Femur (tissue), 1 donor: ENCODE data around the gene CAMTA1.

Experiments
- DNase-seq: peaks from one replicate; pipeline ENCODE4 v3.0.0-alpha.2; 2017

CAMTA1 gene

DNA sequence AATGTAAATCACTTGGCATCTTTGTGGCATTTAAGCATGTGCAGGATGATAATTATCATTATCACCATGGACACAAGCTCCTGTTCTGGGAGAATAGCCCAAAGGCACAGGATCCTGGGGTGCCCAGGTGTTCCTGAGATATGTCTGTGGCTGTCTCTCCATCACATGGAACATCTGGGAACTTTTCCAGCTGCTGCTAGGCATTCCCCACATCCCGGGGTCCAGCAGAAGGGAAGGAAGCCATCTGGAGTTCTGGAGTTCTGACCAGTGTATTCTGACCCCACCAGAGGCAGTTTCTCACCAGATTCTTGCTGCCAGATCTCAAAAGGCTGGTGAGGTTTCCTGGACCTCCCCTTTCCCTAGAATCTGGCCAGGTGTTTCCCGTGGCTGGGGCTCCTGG lies 726.1 kb downstream of the CAMTA1 start:
- no peak for DNase-seq

DNA sequence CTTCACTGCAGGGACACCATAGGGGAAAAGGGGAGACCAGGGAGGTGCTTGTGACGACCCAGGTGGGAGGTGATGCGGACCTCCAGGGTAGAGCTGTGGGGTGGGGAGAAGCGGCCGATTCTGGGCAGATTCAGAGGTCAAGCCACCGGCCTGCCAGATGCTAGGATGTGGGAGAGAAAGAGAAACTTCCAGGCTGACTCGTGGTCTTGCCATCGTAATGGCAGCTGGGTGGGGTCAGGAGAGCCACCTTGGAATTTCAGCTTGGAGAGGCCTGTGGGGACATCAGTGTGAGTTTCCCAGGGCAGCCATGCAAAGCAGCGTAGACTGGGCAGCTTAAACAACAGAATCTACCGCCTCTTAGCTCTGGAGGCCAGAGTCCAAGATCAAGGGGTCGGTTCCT lies 727.8 kb downstream of the CAMTA1 start:
- DNase-seq = no peak

DNA sequence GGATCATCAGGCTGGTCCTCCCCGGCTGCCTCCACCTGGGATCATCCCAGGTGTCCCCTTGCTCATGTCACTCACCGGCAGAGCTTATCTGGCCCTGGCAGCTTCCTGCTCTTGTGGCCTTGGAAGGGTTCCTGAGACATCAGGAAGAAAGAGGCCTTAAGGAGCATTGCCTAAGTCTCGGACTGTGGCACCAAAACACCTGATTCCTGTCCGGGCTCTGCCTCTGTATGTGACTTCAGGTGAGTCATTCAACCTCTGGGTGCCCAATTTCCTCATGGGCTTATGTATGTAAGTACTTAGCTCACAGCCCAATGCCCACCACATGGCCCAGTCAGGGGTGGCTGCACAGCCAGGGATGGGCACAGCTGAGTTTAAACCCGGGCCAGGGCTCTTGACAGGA lies 729.9 kb downstream of the CAMTA1 start:
- DNase-seq = no peak

DNA sequence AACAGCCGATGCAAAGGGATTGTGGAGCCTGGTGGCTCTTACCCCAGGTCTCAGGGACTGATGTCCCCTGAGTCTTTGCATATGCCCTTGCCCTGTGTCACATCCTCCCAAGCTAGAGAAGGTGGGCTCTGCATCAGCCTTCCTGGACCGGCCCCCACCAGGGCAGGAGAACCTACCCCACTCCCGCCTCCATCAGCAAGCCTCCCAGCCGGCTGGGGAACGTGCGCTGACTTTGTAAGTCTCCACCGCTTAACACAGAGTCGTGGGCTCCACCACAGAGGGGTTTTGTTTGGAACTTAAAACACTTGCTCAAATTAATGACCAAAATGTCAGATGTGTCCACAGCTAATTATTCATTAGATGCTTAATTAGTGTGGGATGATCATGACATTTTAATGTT lies 730.6 kb downstream of the CAMTA1 start:
- no peak for DNase-seq

DNA sequence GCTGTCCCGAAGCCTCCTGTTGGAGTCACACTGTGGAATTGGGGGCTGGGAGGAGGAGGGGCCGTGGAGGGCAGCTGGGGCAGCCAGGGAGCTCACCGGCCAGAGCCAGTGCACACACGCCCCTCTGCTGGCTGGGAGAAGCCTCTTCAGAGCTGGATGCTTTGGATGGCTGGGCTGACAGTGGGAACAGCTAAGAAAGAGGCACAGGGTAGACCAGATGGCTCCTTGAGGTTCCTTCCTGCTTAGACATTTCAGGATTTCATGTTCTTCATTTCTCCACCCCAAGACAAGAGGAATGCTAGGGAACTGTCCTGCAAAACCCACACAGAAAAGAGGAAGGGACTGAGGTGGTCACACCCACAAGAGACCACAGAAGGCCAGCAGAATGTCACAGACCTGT lies 731.1 kb downstream of the CAMTA1 start:
- no peak for DNase-seq

DNA sequence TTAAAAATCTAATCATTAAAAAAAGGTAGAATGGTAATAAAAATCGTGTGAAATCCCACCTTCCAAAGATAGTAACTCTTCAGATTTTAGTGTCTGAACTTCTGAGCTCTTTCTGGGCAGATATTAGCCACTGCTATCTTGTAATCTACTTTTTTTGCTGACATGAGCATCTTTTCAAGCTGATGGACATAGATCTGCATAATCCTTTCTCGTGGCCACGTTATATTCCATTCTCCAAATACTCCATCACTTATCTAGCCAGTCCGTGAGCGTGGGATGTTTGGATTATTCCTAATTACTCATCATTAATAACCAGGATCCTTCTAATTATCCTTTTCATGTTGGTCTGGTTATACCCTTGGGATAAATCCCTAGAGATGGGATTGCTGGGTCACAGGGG lies 731.7 kb downstream of the CAMTA1 start:
- DNase-seq = no peak

DNA sequence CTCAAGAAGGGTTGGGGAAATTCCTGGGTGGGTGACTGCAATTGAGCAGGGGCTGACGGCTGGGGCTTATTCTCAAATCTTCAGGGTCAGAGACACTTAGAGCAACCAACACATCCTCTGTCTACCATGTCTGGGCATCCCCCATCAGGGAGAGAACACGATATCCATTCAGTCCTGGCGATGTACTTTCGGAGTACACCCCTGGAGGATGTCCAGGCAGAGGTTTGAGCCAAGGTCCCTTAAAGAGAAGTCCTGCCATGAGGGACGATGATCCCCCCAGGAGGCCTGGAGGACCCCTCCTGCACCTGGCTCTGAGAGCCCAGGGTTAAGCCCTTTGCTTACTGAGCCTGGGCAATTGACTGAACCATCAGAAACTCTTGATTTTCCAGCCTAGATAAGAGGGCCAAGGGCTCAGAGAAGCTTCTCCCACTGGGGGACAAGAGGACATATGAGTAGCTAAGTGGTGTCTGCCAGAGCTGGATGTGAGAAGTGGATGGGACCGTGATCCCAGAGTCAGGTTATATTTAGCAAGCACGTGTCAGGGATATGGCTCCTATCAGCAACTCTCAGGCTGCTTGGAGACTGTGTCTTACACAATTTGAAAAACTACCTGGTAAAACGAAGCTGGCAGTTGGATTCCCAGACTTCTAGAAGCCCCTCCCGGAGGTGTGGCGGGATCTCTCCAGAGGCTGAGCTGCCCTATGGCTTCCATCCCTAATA lies 732.5 kb downstream of the CAMTA1 start:
- no peak for DNase-seq

DNA sequence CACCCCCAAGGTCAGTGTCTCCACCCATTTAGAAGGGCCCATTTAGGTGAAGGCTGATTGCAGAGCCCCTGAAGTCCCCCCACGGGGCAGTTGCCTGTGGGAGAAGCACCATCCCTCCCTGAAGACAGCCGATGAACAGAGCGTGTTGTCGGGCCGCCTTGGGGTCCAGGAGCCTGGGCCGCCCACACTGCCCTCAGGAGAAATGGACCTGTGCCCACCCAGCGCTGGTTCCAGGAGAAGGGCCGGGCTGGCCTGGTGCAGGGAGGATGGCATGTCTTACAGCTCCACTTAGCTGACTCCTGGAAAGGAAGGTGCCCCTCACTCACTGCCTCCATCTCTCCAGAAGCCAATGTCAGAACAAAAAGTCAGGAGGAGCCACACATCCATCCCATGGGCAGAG lies 733.2 kb downstream of the CAMTA1 start:
- DNase-seq = no peak

DNA sequence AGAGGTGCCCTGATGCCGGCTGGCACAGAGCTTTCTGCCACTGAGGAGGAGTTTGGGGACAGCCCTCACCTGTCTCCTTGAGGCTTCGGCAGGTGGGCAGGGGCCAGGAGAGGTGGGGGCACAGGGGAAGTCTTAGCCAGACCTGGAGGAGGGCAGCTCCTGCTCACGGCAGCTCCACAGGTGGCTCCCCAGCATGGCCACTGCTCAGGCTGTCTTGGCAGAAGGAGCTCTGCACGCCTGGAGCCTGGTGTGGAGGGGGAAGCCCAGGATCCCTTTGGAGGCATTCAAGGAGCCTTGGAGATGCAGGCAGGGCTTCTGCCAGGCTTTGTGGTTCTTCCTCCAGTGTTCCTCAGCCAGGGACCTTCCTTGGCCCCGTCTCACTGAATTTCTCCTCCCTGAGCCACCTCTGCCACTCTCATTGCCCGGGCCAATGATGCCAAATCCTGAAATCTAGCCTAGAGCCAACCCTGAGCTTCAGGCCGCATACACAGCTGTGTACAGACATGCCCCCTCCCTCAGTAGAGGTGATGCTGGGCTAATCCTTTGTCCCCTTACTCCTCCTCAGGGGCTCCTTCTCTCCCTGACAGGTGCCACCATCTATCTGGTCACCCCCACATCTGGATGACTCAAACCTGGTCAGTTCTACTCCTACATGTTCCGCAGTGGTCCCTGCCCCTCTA lies 734.1 kb downstream of the CAMTA1 start:
- DNase-seq = no peak

DNA sequence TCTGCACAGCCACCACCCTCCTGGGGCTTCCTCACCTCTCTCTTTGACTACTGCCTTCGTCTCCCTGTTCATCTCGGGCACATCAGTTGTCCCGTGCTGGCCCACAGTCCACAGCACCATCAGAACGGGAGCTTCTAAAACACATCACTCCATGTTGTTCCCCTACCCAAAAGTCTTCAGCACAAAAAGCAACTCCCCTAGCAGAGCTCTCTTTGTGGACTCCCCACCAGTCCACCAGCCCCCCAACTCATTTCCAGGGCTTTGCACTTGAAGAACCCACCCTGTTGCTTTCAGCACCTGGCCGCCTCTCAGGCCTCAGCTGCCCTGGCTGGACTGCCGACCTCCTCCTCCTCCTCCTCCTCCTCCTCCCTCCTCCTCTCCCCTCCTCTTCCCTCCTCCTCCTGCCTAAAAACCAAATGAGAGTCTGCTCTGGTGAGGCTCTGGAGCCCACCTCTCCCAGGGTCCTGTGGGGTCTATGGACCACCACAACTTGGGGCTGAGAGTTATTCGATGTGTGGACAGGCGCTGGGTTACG lies 734.7 kb downstream of the CAMTA1 start:
- no peak for DNase-seq

DNA sequence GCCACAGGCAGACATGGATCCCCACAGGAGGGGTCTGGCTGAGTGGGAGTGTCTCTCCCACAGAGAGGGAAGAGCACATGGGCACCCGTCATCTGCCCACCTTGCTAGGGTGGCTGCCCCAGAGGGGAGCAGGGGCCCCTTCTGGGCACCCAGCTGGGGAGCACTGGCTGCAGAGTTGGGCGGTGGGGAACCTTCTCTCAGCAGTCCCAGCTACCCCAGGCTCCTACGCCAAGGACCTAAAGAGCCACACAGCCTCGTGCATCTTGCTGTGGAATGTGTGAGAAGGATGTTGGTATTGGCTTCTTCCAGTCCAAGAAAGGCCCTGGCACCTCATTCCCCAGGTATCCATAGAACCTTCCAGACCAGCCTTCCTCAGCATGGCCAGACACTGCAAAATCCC lies 735.2 kb downstream of the CAMTA1 start:
- no peak for DNase-seq

DNA sequence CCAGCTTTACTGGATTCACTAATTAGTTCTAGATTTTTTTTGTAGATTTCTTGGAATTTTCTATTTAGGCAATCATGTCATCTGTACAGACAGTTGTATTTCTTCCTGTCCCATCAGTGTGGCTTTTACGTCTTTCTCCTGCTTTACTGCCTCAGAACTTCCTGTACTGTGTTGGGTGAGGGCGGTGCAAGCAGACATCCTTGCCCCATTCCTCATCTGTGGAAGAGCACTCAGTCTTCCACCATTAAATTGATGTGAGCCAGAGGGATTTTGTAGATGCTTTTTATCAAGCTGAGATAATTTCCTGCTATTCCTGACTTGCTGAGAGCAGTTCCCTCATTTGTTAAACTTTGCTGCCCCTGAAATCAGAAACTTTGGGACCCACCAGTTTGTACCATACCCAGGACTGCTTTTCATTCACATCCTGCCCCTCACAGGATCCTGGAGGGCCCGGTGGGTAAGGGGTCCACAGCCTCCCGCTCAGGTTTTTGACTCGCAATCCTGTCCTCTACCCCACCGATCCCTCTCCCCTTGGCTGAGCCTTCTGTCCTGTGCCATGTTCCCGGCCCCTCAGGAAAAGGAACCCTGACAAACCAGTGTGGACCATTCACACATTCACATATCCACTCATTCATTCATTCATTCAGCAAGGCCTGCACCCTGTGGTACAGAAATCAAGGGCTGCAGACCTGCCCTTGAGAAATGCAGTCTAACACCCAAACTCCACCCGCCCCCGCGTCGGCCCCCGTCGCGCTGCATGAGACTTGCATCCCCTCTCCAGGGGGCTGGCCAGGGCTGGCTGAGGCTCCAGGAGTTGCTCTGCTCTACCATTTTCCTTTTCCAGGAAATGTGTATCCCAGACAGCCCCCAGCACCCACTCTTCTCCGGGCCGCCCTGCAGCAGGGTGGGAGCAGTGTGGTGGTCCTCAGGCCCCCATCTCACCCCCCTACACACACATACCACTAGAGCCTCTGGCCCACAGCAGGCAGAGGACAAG lies 739.4 kb downstream of the CAMTA1 start:
- no peak for DNase-seq

DNA sequence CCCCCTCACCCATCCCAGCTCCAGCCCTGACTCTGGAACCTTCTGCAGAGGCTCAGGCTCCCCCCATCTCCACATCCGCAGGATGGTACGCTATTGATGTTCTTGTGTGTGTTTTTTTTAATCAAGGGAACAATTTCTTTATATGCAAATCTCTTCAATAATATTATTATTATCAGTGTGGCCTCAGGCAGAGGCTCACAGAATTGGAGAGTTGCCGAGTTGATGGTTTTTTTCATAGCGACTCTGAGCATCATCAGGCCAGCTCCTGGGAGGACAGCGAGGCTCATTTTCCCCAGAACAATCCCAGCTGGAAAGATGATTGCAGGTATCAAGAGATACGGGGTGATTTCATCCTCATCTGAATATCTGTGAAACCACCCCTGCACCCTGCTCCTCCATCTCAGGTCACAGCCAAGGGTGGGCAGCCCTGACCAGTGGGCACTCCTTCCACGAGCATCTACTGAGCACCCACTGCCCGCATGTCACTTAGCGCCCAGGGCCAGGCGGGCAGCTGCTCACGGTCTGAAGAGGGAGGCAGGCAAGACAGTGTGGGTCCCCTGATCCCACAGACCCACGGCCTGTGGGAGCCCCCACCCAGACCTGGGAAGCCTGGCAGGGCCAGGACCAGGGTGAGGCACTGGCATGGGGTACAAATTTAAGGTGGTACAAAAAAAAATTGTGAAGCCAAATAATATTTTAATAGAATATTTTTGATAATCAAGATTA lies 740.2 kb downstream of the CAMTA1 start:
- DNase-seq = no peak

DNA sequence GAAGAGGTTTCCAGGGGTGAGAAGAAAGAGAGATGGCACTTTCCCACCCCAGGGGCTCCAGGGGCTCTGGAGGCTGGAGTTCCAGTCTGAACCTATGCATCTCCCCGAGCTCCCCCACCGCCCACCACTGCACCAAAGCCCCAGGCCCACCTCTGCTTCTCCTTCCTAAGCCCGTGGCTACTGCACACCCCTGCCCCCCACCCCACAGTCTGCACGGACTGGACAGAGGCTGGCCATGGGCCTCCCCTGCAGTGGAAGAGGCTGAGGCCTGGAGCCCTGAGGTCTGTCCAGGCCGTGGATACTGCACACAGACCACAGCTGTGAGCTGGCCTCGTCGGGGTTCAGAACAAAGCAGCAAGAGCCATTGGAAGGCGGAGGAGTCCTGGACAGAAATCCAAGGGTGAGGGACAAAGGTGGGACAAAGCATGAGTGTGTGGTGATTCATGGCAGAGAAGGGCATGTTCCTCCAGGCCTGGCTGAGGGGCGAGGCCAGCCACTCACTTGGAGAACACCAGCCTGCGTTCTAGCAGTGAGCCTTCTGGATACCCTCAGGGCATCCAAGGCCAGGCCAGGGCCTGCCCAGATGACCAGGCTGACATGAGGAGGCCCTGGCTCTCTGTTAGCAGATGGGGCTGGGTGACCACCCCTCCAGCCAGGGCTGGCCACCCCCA lies 741.1 kb downstream of the CAMTA1 start:
- no peak for DNase-seq

DNA sequence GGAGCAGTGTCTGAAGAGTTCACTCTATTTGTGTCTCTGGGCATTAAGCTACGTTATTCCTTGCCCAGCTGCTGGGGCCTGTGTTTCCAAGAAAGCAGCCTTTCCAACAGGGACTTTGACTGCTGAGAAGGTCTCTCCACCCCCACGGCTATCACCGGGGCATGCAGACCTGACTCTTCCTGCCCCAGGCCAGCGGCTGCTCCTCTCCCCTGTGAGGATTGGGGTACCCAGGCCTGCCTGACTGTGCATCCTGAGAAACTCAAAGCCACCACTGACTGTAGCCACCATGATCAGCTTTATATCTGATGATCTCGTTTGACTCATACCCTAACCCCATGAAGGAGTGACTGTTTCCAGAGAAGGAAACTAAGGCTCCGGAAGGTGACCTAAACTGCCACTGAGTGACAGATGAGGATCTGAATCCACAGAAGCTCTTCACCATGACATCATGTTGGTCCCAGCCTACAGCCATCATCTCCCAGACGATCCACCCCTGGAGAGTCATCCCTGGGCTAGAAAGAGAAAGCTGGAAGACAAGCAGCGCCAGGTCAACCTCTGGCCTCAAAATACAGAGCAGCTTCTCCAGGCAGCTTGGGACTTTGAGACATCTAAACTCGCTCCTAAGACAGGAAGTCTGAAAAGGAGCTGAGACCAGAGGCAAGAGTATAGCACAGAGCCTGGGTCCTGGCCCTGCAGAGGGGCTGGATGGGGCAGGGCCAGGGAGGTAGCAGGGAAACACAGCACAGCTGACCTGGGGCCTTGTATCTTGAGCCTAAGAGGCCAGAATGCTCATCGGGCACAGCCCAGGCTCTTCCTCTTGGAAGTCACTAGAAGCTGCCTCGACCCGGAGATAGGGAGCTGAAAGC lies 741.8 kb downstream of the CAMTA1 start:
- DNase-seq = no peak

DNA sequence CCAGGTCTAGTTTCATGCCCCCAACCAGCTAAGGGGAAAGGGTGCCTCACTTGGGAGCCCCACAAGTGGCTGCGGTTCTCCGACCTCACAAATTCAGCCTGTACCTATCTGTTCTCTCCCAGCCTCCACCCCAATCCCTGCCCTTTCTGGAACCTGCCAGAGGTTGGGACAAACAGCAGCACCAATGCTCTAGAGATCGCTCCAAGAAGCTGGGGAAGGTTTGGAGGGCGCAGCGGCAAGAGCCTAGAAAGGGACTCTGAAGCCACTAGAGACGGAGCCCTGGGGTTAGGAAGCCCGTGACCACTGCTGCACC lies 742.4 kb downstream of the CAMTA1 start:
- DNase-seq = no peak

DNA sequence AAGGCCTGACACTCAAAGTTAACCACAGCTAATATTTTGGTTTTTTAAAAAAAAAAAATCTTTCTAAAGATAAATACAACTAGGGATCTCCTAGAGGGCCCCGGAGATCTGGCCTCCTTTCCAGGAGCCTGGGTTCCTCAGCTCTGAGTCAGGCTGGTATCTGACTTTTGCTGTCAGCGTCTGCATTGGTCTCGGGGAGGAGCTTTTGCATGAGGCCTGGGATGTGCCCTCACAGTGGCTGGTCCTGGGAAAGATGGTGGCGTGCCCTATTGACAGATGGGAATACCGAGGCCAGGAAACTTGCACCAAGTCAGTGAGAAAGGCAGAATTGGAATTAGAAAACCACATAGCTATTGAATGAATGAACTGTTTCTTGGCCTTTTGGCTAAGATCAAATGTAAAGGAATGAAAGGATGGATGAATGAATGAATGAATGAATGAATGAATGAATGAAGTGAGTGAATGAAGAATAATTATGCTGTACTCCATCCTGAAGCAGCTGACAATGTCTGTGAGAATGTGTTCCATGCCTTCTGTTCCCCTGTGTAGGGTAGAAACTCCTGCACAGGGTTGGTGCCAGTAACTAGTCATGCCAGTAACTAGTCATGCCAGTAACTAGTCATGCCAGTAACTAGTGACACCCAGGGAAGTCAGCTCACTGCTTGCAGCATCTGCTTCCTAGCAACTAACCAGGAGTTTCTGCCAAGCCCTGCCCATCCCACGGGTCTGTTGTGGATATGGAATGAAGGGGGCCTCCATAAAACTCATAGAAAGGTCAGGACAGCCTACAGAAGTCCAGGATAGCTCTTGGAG lies 743.3 kb downstream of the CAMTA1 start:
- no peak for DNase-seq

DNA sequence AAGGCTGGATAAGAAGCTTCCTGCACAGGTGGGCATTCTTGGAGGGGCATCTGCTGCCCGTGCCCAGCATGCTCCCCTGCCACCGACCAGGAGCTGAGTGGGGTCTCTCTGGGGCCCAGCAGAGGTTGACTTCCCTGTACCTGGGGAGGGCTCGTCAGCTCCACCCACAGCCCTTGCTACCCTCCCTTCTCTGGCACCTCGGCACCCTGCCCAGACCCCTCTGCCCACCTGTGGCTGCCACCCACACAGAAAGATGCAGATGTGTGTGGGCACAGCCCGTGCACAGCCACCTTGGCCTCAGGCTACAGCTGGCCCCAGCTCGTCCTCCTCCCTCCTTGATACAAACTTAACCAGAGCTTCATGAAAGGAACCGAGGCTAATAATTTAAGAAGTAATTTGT lies 744.7 kb downstream of the CAMTA1 start:
- DNase-seq = no peak

DNA sequence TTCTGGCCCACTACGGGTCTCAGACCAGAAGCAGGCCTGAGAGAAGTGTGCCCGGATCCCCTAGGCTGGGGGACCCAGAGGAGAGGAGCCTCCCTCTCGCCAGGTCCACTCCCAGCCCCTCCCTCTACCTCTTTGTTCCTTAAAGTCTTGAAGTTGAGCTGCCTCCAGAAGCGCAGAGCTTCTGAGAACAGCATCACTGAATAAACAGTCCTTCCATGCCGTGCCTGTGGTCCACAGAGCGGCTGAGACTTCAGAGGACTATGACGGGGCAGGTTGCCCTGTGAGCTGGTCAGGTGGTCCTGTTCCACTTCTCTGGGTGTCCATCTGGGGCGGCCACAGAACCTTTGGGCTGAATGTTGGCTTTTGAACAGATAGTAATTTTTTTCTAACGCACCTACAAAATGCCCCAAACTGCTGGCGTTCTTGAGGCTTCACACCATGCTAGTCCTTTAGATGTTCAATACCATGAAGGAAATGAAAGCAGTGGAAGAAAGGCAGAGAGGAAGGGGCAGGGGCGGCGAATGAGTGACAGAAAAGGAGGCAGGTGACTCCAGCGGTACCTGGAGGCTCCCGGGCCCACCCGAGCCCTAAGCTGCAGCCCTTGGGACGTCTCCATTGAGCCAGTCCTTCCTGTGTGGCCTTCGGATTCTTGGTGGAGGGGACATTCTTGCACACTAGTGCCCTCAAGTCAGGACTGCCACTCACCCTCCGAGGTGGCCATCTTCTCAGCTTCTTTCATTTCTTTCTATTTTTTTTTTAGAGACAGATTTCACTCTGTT lies 746.5 kb downstream of the CAMTA1 start:
- DNase-seq = no peak
